Activated naive CD8-positive, alpha-beta T cell treated with anti-CD3 and anti-CD28 coated beads, Interleukin-2, amount 50 U/mL, for 16 hours (primary cell): ENCODE data around the gene CSNK2A2.
A peak's percentile ranks its signal among the peaks of the same experiment; 100 is the strongest.

Source experiments
- DNase-seq: peaks from one replicate; pipeline ENCODE4 v3.0.0-alpha.2; 2020; ENCODE audit warnings: low read depth, low spot score

Gene CSNK2A2

DNA sequence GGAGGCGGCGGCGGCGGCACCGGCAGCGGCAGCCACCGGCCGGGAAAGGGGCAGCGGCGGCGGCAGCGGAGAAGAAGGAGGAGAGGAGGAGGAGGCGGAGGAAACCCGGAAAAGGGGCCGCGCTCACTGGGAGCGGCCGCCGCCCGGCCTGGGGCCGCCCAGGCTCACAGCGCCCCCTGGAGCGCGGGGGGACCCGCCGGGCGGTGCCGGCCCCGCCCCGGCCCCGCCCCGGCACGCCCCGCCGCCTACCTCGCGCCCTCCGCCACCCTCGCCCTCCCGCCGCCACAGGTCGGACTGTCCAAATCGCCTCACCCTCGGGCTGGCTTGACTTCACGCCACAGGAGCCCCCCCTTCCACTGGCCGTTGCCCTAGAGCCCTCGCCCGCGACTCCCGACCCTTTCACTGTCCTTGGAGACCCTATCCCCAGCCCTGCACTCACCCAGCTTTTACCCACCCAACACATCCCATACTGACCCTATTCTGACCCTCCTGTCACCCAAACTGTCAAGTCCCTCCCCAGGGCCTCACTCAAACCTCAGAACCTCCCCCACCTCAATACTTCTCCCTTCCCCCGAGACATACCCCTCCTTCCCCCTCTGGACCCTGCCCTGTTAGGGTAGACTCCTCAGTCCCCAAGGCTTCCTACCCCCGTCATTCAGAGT lies at the start of gene CSNK2A2:
Gene CSNK2A2 (minus strand): TSS at position 85 of the 662 bp plus-strand sequence. CDS start 370 bp downstream, outside the sequence.
- DNase-seq = peak; percentile 47

DNA sequence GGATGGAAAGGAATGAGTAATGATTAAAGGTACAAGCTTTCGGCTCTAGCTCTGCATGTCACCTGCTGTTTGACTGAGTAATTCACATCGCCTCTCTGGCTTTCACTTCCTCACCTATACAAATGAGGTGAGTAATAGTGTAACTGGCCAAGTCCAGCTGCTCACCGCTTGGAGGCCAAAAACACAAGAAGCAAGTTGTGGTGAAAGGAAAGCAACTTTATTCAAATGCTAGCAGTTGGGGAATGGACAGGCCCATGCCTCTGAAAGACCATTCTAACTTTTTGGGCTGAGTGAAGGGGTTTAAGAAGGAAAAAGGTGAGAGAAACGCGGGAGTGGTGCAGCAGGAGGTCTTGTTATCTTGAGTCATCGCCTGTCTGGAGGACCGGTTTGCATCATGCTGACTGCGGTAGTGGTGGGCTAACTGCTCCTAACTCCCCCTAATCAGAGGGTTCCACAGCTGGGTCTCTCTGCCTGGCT lies 45.7 kb upstream of the CSNK2A2 start:
- DNase-seq = no peak

DNA sequence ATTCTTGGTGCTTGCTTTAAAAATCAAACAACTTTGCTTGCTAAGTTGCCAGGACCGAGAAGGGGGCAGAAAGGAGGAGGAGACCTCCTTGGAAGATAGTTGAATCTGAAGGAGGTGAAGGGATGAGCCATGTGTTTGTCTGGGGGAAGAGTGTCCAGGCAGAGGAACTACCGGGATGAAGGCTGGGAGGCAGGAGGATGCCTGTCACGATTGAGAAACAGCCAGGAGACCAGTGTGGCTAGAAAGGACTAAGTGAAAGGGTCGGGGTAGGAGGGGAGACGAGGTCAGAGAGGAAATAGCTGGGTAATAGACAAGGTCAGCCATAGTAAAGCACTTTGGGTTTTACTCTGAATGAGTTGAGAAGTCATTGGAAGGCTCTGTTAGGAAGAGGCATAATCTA lies 38.9 kb upstream of the CSNK2A2 start:
- DNase-seq = no peak

DNA sequence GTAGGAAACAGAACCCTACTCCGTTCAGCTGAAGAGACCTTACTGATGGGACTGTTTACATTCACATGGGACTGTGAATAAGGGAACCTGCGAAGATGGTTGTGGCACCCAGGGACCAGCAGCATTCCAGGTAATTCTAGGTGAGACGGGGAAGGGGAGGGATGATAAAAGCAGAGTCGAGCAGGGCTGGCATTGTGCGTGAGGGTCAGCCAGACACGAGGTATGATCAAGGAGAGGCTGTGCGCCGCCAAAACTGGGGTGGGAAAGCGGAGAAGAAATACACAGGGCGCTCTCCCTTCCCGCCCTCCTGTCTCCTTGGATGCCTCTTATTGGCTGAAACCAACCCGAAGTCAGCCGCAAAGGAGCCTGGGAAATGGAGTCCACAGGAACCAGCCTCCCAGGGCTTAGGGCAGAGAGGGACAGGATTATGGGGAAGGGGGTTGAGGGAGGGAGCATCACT lies 38.4 kb upstream of the CSNK2A2 start:
- DNase-seq = peak; percentile 30

DNA sequence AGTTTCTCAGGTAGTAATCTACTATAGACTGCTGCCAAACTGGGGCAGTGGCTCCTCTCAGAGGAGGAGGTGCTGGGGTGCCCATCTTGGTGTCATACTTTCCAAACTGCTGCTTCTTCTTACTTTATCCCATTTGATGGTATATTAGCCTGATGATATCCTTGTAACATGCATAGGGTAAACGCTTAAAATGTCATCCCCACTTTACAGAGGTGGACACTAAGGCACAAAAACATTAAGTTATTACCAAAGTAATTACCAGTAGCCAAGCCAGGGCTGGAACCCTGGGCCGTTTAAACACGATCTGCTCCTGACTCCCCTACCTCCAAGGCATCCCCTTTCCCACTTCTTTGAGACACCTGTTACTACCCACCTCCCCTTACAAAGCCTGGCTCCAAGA lies 37.8 kb upstream of the CSNK2A2 start:
- no peak for DNase-seq

DNA sequence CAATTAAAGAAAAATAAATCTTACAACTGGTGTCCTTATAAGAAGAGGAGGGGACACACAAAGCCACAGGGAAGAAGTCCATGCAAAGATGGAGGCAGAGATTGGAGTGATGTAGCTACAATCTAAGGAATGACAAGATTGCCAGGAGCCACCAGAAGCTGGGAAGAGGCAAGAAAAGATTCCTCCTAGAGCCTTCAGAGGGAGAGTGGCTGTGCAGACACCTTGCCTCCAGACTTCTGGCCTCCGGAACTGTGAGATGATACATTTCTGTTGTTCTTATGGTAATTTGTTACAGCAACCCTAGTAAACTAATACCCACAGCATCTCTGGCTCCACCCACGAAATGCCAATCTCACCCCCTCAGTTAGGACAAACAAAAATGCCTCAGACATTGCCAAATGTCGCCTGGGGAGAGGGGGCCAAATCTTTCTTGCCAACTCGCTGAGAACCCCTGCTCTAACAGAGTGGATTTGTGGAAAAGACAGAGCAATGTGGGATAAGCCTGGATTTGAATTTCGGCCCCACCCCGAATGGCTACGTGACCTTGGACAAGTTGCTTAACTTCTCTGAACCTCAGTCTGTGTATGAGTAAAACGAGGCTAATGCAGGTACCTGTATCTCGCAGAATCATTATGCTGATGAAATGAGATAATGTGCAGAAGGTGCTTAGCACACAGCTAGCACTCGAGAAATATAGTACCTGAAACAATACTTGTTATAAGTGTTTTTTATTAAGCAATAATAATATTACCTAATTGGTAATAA lies 37.1 kb upstream of the CSNK2A2 start:
- DNase-seq = no peak

DNA sequence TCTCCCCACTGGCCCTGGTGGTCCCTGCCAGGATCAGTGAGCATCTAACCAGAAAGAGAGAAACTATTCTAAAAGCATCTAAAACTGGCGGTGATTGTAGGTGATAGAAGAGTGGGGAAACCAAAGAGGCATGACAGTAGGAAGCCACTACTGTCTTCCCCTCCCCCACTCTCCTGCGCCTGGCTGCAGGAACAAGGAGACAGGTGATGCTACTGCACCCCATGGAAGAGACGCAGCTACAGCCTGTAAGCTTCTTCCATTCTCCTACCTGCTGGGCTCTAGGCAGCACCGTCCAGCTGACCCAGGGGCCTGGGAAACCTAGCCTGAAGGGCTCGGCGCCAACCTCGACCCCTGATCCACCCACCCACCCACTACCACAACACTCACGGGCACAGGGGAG lies 32.4 kb upstream of the CSNK2A2 start:
- no peak for DNase-seq

DNA sequence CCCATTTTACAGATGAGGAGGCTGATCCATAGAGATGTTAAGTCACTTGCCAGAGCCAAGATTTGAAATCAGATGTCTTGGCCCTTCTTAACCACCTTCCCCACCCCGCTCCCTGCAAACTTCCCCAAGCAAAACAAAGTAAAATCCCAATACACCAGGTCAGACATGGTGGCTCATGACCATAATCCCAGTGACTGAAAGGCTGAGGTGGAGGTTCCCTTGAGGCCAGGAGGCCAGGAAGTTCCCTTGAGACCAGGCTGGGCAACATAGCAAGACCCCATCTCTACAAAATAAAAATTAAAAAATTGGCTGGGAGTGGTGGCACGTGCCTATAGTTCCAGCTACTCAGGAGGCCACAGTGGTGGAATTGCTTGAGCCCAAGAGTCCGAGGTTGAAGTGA lies 28.9 kb upstream of the CSNK2A2 start:
- no peak for DNase-seq

DNA sequence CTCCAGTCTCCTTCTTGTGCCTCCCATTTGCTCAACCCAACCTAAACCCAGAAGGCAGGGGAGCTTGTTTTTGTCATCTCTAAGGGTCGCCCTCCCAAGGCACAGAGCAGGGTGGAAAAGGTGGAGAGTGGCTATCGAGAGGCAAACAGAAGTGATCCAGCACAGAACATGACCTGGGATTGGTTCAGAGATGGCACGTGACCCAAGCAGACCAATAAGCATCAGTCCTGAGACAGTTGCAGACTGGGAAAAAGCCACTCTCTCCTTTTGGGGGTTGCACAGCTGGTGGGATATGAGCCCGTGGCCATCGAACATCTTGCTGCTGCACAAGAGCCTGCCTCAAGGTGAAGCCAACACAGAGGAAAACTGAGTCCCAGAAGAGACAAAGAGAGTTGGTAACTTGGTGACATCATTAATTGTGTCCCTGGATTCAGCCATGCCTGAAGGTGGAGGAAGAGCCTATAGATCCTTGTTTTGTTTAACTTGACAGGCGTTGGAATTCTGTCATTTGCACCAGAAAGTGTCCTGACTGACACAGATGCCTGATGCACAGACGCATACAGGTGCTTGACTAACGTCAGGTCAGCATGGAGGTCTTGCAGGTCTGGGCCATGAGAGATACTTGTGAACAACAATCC lies 28.2 kb upstream of the CSNK2A2 start:
- DNase-seq = no peak

DNA sequence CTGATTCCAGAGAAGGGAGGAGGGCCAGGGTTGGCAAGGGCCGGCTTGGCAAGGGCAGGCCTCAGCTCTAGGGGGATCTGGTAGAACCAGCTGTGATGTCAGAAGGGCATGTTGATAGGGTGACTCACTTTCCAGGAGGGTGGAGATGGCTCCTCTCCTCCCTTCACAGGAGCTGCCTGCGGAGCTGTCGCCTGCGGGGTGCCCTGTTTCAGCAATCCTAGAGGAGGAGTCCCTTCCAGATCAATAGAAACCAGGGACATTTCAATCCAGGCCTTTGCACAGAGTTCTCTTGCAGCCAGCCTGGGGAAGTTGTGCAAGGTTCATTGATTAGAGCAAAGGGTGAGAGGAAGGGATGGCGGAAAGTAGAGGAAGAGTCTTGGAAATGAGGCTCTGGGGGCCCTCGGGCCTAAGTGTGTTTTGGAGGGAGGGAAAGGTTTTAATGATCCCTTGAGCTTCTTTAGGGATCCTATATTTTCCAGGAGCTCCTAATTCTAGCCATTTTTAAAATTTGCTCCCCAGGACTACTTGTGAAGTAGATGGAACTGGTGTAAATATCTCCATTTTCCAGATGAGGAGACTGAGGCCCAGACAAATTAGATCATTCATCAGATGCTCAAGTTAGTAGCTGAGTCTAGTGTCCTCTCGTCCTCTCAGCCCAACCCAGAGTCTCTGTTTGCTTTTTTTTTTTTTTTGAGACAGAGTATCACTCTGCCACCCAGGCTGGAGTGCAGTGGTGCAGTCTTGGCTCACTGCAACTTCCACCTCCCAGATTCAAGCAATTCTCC lies 24.8 kb upstream of the CSNK2A2 start:
- DNase-seq = no peak

DNA sequence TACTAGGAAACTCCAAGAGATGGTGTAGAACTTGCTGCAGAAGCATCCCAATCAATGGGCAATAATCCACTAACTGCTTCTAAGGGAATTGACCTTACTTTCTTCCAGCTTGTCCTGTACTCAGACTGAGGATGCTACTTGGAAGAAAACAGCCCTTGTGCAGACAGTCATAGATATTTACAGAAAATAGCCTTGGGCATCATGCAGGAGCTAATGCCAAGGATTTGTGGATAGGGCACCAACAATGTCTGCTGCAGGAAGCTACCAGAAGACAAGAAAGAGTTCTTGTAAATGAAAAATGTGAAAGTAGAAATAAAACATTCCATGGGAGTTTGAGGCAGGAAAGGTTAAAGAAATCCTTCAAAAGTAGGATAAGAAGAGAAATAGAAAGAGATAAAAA lies 21.5 kb upstream of the CSNK2A2 start:
- DNase-seq = no peak

DNA sequence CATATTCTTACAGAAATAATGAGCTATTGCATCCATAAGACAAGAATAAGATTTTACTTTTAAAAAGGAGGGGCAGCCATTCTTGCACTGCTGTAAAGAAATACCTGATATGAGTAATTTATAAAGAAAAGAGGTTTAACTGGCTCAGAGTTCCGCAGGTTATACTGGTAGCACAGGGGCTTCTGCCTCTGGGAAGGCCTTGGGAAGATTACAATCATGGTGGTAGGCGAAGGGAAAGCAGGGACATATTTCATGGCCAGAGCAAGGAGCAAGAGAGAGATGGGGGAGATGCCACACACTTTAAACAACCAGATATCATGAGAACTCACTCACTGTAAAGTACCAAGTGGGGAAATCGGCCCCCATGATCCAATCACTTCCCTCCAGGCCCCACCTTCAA lies 20.9 kb upstream of the CSNK2A2 start:
- DNase-seq = no peak

DNA sequence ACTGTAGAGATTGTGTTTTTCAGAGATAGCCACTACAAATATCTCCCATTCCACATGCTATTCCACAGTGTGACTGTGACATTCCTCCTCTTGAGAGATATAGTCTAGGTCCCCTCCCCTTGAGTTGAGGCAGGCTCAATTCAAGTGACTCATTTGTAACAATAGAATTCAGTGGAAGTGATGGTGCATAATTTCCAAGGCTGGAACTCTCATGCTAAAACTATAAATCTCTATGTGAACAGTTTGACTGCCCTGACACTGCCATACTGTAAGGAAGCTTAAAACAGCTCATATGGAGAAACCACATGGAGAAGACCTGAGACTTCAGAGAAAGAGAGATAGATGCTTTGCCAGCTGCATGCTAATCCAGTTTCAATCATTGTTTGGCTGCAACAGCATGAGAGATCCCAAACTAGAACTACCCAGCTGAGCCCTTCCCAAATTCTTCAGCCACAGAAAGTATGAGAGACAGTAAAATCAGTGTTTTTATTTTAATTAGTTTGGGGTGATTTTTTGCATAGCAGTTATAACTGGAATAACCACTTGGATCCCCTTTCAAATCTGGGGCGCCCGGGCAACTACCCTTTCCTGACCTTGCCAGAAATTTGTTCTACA lies 19.5 kb upstream of the CSNK2A2 start:
- no peak for DNase-seq

DNA sequence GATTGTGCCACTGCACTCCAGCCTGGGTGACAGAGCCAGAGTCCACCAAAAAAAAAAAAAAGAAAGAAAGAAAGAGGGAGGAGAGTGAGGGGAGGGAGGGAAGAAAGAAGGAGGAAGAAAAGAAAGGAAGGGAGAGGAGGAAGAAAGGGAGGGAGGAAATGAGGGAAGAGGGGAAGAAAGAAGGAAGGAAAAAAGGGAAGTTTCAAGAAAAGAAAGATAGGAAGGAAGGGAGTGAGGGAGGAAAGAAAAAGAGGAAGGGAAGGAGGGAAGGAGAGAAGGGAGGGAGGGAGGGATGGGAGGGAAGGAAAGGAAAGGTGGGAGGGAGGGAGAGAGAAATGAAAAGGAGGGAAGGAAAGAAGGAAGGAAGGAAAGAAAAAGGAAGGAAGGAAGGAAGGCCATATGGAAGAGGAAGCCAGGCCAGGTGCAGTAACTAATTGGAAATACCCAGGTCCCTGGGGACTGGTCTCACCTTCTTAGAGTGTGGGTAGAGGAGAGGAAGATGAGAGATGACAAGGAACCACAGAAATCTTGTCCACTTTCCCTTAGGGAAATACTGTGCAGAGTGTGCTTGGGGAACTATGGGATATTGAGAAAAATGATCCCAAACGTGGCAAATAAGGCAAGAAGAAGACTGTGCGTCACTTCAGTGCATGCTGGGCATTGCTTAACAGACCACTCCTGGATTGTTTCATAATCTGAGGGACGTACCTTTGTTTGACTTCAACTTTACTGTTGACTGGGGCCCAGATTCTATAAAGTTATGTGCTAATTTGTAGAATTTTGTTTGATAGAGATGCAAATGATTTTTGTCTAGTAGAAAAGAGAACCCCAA lies 15.1 kb upstream of the CSNK2A2 start:
- DNase-seq = no peak

DNA sequence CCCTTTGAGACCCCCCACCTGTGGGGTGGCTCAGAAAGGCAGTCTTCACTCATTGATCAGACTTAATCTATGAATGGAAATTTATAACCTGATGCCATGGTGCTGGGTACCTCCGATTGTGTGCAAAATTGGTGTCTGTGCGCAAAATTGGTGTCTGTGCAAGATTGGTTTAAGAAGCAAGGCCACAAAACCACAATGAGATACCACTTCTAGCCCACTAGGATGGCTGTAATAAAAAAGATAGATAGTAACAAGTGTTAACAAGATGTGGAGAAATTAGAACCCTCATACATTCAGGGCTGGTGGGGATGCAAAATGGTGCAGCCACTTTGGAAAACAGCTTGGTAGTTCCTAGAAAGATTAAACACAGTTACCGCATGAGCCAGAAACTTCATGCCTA lies 13.9 kb upstream of the CSNK2A2 start:
- no peak for DNase-seq

DNA sequence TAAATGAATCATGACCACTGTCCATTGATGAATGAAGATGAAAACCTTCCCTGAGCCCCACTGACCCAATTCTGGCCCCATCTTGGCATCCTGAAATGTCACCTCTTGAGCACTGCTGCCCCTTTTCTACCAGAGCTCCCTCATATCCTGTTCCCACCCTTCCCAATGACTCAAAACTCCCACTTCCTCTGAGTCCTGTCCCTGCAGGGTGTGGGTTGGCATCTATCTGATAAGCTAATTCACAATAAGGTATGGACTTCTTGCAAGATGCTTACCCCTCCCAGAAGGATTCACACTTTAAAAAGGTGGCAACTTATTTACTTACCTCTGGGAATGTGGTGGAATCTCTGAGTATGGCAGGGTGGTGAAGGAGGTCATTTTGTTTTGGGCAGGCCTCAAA lies 13.3 kb upstream of the CSNK2A2 start:
- no peak for DNase-seq

DNA sequence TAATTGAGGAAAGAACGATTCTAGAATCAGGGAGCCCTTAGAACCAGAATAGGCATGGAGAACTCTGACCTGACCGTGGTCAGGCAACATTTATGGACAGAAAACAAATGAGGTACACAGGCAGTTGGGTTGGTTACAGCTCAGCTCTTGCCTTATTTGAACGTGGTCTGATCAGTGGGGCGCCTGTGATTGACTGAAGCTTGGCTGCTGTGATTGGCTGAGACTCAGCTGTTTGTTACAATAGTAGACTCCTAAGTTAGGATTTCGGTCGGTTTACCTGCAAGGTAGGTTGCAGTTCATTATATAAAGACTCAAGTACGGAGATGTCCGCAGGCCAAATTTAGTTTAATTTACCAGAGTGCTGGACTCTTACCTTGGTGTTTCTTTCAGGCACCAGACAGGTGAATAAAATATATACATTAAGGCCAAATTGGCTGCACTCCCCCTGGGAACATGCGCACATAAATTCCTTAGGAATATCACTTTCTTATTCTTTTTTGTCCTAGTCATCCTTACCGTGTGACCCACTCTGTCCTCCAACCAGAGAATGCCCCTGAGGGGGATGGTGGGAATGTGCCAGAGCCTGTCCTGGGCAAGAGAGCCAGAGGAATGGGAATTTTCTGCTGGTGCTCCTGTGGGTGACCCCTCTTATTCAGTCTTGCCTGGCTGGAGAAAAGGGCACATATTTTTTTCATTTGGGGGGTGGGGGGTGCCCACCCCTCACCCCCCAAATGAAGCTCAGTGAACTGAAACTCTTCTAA lies 7.5 kb upstream of the CSNK2A2 start:
- no peak for DNase-seq

DNA sequence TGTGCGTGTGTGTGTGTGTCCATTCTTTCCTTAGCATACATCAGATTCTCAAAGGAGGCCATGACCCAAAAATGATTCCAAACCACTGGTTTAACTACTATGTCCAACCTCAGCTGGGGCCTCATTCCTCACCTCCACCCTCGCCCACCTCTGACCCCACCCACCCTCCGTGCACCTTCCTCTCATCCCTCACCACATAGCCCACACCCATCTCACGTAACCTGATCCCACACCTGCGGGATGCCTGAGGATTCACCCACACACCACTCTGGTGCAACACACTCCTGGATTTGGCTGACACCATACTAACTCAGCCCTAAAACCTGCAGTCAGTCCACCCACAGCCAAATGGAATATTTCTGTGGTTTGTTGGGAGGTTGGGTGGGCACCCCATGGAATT lies 3.3 kb upstream of the CSNK2A2 start:
- DNase-seq = no peak

DNA sequence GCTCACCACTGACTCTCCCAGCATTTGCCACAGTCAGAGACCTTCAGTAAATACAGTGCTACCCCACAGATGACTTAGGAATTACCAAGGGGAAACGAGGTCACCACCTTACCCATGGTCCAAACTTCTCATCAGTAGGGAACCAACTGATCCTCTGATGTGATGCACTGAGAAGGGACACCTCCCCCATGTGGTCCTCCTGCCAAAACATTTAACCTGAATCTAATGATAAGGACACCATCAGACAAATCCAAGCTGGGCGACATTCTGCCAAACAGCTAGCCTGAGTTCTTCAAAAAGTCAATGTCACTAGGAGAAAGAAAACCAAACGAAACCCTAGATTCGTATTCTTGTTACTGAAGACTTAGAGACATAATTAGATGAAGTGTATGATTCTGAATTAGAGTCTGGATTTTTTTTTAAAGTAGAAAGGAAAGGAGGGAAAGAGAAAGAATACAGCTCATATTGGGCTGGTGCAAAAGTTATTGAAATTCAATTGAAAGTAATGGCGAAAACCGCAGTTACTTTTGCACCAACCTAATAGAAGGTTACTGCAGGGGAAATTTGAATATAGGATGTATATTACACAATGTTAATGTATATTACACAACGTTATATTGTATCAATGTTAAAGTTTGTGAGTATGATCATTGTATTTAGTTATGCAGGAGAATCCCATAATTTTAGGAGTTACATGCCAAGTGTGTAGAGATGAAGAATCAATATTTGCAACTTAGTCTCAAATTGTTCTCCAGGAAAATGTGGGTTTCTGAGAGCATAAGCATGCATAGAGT lies 2.3 kb upstream of the CSNK2A2 start:
- no peak for DNase-seq
